NCI-H1105 (cell line): Measurements from ENCODE around the gene KIF1A.

Experiments used
- DNase-seq: peaks from one replicate; lab custom pipeline; 2025; lab: John Stamatoyannopoulos, UW

Gene KIF1A

DNA sequence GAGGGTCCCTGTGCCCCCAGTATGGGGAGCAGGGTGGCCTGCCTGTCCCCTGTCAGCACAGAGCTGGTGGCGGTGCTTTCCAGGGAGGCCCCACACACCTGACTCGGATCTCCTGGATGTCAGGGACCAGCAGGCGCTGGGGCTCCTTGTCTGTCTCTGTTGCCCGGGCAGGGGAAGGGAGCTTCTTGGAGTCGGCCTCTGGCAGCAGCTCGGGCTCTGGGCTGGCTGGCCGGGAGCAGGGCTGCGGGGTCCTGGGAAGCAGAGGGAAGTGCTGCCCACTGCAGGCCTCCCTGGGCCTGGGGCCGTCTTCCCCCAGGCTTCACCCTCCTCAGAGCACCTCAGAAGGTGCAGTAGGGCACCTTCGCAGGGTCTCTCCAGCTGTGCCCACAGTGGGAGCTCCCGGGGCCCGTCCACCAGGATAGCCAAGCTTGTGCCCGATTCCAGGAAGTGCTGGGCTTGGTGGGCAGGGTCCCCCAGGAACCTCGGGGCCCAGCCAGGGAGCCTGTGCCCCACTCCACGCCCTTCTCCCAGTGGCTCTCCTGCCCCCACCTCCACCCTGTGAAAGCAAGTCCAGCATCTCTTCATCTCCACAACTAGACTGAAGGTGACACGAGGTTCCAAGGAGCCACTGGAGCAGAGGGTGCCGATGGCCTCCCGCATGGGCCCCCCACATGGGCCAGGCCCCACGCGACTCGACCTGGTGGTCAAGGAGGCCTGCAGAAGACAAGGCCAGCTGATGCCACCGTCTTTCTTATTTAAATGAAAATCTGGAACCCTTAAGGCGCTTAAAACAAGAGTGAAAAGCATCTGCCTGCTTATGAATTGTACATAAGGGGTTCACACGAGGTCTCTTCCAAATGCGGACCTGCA lies 100.1 kb downstream of the KIF1A start:
- DNase-seq: no peak

DNA sequence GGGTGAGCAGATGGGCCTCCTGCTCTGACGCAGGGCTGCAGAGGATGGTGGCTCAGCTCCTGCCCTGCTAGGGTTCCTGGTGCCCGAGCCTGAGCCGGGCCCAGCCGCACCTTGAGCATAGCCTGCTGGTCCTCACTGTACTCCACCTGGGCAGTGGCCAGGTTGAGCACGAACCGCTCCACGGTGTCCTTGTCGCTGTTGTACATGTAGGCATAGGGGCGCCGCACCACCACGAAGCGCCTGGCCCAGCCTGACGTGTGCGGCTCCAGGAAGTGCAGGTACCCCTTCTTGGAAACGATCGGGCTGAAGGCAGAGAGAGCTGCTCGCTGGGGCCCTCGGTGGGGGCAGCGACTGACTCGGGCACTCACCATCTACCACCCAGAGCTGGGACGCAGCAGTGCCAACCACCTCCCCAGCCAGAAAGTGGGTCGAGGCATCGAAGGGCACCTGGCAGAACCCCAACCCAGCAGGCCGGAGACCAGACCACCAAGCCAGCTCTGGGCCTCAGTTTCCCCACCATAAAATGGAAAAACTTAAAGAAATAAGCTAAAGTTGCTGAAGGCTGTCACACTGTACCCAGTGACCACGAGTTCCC lies 101.0 kb downstream of the KIF1A start:
- DNase-seq: no peak

DNA sequence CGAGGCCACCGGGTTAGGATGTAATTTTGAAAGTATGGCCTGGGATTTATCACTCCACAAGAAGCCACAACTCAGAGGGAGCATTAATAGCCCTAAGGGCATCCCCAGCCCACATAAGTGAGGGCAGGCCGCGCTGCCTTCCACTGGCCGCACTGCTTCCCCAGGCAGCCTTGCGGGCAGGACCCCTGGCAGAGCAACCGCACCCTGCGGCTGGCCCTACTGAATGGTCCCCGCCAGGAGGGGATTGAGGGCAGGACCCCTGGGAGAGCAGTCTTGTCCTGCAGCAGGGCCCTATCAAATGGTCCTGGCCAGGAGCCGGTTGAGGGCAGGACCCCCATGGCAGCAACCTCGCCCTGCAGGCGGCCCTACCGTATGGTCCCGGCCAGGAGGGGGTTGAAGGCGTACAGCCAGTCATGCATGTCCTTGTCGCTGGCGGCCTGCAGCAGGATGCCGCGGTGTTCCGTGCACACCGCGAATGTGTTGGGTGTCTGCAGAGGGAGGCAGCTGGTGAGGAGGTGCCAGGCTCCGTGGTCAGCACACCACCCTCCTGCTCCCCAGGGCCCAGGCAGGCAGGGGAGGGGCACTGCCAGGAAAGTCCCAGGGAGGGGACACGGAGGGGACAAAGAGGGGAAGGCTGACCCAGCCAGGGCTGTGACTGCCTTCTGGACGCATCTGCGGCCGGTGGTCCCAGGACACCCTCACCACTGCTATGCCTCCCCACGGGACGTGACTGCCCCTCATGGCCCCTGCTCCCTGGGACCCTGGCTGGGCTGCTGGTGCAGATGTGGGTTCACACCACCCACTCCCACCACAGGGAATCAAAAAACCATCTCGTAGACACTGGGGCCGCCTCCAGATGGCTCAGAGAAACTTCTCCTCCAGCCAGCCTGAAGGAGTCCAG lies 102.1 kb downstream of the KIF1A start:
- no peak for DNase-seq

DNA sequence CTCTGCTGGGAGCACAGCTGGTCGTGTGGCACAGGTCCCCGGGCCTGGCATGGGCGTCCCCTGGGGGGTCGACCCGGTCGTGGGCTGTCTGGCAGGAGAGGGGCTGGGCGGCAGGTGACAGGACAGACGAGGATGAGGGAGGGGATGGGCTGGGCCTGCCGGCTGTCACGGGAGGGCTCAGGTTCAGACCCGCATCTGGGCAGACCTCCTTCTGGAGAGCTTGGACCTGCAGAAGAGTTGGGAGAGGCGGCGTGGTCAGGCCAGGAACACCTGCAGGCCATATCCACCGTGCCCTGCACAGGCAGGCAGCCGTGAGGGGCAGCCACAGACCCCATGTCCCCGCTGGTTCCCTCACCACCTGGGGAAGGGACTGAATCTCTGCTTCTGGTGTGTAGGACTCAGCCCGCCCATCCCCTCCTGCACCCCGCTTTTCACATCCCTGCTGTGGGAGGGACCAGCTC lies 102.8 kb downstream of the KIF1A start:
- no peak for DNase-seq

DNA sequence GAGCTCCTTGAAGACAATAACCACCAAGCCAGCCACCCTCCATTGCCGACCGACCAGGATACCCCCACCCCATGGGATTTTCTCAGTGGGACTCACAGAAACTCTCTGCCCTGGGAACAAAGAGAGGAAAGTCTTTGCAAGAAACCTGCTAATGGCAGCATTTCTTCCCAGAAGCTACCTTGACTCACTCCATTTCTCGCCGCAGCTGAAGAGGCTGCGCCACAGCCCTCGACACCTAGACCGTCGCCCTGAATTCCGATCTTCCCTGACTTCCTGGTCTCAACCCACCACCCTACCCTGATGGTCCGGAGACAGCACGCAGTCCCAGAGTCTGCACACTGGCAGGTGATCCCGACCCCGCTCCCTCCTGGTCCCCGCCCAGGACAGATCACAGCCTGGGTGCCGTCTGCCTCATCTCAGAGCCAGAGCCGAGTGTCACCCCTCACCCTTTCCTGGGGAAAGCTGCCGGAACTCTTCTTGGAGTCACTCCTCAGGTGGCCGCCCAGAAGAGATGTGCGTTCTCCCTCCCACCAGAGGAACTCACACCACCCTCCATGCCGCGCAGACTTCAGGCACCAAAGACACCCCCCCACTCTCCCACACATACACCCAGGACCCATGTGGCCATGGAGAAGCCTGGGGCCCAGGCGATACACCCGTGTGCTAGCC lies 103.8 kb downstream of the KIF1A start:
- DNase-seq: no peak

DNA sequence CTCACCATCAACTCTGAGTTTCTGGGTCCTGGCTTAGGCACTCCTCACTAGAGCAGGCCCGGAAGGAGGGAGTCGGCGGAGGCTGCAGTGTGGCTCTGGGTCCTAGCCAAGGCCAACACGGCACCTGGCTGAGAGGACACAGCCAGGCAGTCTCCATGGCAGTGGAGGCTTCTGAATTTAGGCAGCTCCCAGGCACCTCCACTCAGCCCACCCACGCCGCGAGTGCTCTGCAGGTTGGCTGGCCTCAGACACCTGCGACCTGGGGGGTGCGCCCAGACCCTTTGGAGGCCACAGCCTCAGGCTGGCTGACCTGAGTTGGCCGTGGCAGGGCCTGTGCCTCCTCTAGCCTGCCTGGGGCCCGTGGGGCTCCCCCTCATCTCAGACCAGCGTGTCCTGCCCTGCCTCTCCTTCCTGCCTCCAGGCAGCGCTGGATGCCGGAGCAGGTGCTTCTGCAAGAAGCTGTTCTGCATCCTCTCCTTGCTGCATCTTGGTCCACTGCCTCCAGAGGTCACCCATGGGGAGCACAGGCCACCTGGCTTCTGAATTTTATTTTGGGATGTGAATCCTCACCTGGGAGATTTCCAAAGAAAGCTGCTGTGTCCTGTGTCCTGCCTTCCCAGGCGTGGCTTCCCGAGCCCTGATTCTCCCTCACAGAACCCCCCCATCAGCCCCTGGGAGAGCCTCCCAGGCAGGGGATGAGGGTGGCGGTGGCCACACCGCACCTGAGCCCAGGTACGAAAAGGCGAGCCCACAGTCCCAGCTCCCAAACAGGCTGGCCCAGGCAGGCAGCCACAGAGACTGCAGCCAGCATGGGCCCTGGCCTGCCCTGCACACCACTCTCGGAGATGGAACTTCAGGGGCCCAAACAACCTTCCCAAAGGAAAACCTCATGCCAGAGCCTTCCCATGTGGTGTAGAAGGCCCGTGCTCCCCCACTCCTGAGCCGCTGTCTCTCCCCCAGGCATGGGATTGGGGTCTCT lies 105.0 kb downstream of the KIF1A start:
- no peak for DNase-seq

DNA sequence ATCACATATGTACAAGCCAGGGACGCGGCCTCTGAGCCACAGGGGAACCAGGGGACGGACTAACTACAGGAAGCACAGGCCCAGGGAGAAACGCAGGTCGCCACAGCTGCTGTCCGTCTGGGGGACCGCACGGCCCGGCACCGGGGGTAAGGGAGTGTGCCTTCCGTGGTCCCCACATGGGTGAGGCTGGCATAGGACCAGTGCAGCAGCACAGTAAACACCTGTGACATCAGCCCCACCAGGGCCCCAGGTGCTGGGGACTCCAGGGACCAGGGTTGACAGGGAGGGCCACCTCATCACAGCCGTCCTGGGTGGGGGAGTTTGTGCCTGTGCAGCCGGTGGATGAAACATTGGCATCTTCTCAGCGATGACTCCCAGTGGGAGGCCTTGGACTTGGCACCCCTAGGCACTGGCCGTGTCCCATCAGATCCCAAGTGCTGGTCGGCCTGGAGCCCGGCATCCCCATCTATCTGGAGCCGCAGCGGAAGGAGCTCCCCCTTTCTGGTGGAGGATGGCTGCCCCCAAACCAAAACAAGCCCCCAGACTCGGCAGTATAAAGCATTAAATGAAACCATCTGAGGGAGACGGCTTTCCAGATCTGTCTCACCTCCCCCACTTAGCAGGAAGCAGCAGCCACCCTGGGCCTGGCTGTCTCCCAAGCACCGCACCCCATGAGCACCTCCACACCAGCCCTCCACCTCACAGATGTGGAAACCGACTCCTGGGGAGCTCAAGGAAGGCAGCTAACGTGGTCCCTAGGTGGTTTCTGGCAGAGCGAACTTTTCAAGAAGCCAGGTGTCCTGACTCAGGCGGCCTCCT lies 105.9 kb downstream of the KIF1A start:
- no peak for DNase-seq

DNA sequence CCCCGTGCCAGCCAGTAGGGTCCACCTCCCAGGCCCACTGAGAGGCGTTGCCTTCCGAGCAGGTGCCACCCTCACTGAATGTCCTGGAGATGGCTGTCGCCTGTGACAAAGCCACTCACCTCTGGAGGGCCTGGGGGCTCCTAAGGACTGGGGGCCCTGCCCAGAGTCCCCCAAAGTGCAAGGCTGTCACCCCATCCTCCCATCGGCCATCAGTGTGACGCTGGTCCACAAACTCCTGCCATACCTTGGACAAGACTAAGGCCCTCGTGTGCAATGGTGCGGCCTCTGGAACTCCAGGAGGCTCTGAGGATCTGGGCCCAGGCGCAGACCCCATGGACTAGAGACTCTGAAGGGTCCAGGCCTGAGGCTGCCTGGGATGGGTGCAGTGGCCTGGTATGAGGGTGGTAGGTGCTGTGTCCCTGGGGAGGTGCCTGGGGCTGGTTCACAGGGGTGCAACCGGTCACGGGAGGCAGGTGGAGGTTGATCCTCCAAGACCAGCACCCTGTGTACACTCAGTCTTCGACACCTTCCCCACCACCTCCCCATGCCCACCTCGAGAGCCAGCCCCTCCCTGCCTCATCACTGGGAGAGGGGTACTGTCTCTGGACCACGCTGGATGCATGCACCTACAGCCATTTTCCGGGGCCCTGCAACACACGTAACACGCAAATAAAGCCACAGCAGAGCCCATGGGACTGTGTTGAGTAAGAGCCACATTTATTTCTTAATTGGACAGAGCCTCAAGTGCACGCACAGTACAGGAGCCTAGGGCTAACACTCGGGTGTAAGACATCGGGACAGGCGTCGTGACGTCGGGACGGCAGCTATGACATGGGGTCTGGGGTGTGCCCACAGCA lies 106.7 kb downstream of the KIF1A start:
- DNase-seq: no peak

DNA sequence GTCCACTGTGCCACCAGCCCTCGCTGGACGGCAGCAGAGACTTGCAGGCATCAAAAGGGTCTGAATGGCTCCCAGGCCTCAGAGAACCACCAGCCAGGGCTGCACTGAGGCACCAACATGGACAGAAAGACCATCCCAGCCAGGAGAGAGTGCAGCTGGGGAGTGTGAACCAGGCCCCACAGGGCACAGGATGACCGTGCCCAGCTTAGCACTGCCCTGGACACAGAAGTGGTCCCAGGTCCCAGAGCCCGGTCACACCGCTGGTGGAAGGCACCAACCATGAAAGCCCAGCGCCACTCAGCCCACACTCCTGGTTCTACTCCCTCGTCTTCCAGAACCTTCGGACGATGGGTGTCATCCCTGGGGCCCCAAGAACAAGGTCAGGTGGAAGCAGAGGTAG lies 107.9 kb downstream of the KIF1A start:
- no peak for DNase-seq

DNA sequence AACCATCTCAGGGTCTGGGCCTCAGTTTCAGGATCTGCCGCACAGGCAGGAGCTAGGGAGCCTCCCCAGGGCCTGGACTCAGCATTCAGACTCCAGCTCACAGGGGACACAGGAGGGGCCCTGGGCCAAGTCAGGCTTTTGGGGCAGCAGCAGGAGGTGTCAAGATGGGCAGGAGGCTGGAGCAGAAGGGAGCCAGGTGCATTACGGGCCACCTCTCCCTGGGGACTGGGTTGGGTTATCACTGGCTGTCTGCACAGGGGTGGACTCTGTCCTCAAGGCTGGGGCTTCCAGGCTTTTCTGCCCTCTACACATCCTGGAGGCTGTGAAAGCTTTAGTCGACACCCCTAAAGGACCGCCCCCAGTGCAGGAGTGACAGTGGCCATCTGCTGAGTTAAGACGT lies 108.3 kb downstream of the KIF1A start:
- no peak for DNase-seq

DNA sequence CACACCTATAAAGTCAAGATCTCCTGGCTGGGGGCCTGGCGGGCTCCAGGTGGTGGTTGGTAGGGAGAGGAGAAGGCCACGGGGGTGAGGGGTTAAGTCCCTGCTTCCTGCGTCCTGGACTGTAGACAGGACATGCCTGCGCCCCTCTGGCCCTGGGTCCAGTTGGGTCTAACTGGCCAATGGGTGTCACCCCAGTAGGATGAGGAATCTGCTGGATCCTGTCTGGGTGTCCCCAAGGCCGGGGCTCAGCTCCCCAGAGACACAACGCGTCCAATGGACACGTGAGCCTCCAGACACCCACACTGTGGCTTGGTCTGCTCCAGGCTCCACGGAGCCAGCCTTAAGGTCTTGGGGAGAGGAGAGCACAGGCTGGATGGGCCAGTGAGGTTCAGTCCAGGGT lies 108.7 kb downstream of the KIF1A start:
- DNase-seq: no peak

DNA sequence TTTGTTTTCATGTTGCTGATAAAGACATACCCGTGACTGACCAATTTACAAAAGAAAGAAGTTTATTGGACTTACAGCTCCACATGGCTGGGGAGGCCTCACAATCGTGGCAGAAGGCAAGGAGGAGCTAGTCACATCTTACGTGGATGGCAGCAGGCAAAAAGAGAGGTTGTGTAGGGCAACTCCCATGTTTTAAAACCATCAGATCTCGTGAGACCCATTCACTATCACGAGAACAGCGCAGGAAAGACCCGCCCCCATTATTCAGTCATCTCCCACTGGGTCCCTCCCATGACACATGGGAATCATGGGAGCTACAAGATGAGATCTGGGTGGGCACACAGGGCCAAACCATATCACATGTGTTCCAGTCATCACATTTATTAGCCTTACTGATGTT lies 111.6 kb downstream of the KIF1A start:
- DNase-seq: no peak

DNA sequence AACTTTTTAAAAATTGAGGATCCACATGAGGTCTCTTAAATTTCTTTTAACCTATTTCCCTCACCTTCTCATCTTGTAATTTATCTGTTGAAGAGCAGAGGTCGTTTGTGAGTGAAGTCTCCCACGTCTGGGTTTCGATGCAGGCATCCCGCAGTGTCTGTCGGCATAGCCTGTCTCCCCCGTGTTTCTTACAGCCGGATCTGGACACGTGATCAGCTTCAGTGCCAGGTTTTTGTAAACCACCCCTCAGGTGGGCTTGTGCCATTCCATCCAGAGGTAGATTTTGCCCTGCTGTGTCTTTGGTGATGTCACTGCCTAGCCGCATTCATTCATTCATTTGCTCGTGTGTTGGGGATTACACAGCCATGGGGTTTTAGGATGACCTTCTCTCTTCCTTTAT lies 112.2 kb downstream of the KIF1A start:
- DNase-seq: no peak

DNA sequence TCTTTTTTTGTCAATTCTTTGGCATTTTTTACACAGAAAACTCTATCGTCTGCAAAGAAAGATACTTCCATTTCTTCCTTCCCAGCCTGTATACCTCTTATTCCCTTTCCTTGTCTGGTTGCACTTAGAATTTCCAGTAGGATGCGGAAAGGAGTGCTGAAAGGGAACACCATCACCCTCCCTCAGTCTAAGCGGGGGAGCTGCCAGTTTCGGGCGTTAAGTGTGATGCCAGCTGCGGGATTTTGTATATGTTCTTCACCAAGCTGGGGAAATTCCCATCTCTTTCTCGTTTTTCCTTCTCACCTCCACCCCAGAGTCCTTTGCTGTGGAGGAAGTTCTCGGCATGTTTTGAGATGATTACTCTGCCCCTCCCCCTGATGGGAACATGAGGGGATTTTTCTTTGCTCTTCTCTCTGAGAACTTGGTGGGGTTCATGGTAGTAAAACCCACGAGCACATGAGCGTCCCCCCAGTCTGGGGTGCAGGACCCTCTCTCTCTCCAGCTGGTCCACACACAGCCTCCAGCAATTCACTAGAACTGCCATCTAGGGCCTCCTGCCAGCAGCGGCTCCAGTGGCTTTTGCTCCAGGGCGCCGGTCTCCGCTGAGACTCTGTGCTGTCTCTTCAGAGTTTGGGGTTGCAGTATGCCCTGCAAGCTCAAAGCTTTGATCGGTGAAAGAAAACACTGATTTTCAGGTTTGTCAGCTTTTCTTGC lies 112.8 kb downstream of the KIF1A start:
- no peak for DNase-seq

DNA sequence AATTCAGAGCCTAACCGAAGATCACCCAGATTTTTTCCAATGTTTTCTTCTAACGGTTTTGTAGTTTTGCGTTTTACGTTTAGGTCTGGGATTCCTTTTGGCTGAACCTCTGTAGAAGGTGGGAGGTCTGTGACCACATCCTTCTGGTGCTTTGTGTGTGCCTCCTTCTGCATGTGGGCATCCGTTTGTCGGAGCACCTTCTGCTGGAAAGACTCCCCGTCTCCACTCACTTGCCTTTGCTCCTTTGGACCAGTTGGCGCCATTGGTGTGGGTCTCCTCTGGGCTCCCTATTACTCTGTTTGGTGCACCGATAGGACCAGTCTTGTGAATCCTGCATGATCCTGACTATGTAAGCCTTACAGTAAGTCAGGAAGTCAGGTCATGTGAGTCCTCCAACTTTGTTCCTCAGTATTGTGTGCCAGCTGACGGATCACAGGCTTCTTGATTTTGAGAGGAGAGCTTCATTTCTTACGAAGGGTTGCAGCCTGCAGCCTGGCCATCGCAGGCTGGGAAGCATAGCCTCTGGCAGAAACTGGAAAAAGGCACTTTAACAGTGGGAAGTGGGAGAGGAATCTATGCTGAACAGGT lies 114.7 kb downstream of the KIF1A start:
- no peak for DNase-seq

DNA sequence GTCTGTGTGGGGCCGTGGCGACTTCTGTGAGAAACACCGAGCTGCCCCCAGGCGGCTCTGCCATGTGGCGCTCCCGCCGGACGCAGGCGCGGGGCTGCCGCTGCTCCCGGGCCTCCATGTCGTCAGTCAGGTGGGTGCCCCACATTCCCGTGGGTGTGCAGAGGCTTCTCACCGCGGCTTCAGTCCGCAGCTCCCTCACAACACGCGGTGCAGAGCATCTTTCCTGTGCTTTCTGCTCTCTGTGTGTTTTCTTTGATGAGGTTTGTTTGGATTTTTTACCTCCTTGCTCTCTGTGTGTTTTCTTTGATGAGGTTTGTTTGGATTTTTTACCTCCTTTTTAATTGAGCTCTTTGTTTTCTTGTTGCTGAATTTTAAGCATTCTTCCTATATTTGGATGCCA lies 115.4 kb downstream of the KIF1A start:
- DNase-seq: no peak

DNA sequence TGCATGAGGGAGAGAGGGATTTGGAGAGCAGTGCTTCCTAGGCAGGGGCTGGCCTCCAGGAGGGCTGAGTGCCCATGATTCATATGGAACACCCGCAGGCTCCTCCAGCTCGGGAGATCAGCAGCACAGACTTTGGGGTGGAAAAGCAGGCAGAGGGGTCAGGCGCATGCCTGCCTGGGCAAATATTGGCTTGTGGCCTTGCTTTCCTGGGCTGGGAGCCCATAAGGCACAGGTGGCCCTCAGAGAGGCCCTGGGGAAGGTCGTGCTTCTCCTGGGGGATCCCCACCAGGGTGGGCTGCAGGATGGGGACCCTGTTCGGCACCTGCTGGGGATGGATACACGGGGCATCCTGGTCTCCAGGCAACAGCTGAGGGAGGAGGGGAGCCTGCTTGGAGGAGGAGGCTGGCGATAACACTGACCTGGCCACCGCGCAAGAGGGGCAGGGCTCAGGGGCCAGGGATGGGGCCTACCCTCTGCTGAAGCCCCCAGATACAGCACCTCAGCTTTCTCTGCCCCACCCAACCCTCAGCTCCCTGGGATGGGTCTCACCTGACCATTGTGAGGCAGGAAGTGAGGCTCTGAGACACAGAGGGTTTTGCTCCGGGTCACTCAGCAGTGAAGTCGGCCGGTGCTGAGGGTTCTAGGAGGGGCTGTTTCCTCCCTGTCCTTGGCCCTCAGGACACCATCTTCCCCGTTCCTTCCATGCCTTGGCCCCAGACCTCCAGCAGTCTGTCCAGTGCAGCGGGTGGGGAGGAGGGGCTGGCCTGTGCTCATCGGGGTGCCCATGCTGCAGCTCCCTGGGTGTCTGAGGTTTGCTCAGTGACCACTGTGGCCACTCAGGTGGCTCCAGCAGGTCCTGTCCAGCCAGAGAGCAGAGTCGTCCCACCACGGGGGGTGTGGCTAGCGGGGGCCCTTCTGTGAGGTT lies 116.3 kb downstream of the KIF1A start:
- DNase-seq: no peak
